ENCODE data around the gene ZDHHC13. TPM values are rescaled to one million over a fixed set of nuclear protein-coding genes. Genes with fewer than 3 reads are reported as not detected.

Gene ZDHHC13
- total and polyA plus RNA-seq, 9 of the 15 experiments (the other 6 are each of a cell fraction or from before 2014, with no cell fraction given), result 4.7 to 18.6 (median 10.0) TPM

DNA sequence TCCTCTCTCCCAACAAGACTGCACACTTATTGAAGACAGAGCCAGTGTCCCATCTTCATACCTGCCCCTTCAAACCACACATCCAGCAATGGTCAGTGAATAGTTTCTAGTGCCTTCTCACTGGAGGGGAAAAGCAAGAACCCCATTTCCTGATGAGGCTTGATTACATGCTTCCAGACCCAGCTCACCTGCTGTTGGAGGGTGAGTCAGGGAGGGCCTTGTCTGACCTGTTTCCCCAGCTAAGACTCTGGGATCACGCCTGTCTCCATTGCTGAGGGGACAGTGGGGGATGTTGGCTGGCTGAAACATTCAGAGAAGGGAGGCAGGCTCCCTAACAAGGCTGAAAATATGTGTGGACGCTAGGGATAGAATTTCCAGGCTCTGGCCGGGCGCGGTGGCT is 27.5 kb upstream of the ZDHHC13 start:
- Histone ChIP-seq H3K9me1 (ENCODE audit: control insufficient read depth, insufficient read depth, low read length) (no peaks in the 10 kb centered on the region), H3K27me3 (ENCODE audit: control insufficient read depth in 2 of 2, insufficient read depth in 2 of 2, low read length in 2 of 2) (peaks cover 0 to 13% of the 10 kb centered on the region in 2 experiments; a peak in 4 of 5 replicates), H3K9ac (ENCODE audit: insufficient read depth in 1 of 2, low read depth in 2 of 2, low read length in 2 of 2) (no peak overlapping the region), H3K27ac (ENCODE audit: extremely low read depth, low read depth, low read length) (no peak overlapping the region), H2AFZ (ENCODE audit: low read depth, low read length) (no peak overlapping the region), H4K20me1 (replicated peaks; ENCODE audit: control insufficient read depth, insufficient read depth, low read length) (no peaks in the 10 kb centered on the region), H3K79me2 (ENCODE audit: control insufficient read depth, insufficient read depth, low read length) (no peaks in the 10 kb centered on the region), H3K4me1 (replicated peaks in 1 of 2; ENCODE audit: control insufficient read depth in 2 of 2, insufficient read depth in 2 of 2, low read length in 2 of 2) (no peaks in the 10 kb centered on the region), H3K36me3 (ENCODE audit: control insufficient read depth, insufficient read depth, low read length) (no peaks in the 10 kb centered on the region), H3K4me3 (no peak overlapping the region), H3K9me3 (replicated peaks; ENCODE audit: control insufficient read depth, insufficient read depth, low read depth, low read length) (no peaks in the 10 kb centered on the region), H3K4me2 (ENCODE audit: insufficient read depth, low read length) (no peak overlapping the region)
- POLR2A ChIA-PET, result interaction anchor here (1.0 kb wide), 1 partner anchor 14 kb away, joined by 3 read pairs; no protein-coding TSS in a partner anchor
- WGBS (ENCODE audit: insufficient coverage, low coverage, missing lambda C conversion rate), result 12% methylated on average over 5 of the region's 5 CpGs
- in situ Hi-C loops (cut with MboI), result no loop called here
- CTCF ChIA-PET (ENCODE audit: low intra/inter-chr PET ratio), result interaction anchor here (0.6 kb wide), 1 partner anchor 245 kb away, joined by 3 read pairs; no protein-coding TSS in a partner anchor
- no peak for ATAC-seq
- no peak for FAIRE-seq
- BruUV-seq (replicated peaks), result no TSS peak
- intact Hi-C loops (cut with micrococcal nuclease), result no loop called here
- DNase-seq (ENCODE audit: extremely low read depth in 1 of 4, low spot score in 3 of 4), result no peak
- TF ChIP-seq, protein P1, sequence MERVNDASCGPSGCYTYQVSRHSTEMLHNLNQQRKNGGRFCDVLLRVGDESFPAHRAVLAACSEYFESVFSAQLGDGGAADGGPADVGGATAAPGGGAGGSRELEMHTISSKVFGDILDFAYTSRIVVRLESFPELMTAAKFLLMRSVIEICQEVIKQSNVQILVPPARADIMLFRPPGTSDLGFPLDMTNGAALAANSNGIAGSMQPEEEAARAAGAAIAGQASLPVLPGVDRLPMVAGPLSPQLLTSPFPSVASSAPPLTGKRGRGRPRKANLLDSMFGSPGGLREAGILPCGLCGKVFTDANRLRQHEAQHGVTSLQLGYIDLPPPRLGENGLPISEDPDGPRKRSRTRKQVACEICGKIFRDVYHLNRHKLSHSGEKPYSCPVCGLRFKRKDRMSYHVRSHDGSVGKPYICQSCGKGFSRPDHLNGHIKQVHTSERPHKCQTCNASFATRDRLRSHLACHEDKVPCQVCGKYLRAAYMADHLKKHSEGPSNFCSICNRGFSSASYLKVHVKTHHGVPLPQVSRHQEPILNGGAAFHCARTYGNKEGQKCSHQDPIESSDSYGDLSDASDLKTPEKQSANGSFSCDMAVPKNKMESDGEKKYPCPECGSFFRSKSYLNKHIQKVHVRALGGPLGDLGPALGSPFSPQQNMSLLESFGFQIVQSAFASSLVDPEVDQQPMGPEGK (CRISPR knock-in tag; IDR thresholded peaks at IDR 0.05; ENCODE audit: borderline replicate concordance), result no peak
- TF ChIP-seq, protein P2, sequence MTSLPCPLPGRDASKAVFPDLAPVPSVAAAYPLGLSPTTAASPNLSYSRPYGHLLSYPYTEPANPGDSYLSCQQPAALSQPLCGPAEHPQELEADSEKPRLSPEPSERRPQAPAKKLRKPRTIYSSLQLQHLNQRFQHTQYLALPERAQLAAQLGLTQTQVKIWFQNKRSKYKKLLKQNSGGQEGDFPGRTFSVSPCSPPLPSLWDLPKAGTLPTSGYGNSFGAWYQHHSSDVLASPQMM (CRISPR knock-in tag; IDR thresholded peaks at IDR 0.05), result no peak
- TF ChIP-seq, protein P3, sequence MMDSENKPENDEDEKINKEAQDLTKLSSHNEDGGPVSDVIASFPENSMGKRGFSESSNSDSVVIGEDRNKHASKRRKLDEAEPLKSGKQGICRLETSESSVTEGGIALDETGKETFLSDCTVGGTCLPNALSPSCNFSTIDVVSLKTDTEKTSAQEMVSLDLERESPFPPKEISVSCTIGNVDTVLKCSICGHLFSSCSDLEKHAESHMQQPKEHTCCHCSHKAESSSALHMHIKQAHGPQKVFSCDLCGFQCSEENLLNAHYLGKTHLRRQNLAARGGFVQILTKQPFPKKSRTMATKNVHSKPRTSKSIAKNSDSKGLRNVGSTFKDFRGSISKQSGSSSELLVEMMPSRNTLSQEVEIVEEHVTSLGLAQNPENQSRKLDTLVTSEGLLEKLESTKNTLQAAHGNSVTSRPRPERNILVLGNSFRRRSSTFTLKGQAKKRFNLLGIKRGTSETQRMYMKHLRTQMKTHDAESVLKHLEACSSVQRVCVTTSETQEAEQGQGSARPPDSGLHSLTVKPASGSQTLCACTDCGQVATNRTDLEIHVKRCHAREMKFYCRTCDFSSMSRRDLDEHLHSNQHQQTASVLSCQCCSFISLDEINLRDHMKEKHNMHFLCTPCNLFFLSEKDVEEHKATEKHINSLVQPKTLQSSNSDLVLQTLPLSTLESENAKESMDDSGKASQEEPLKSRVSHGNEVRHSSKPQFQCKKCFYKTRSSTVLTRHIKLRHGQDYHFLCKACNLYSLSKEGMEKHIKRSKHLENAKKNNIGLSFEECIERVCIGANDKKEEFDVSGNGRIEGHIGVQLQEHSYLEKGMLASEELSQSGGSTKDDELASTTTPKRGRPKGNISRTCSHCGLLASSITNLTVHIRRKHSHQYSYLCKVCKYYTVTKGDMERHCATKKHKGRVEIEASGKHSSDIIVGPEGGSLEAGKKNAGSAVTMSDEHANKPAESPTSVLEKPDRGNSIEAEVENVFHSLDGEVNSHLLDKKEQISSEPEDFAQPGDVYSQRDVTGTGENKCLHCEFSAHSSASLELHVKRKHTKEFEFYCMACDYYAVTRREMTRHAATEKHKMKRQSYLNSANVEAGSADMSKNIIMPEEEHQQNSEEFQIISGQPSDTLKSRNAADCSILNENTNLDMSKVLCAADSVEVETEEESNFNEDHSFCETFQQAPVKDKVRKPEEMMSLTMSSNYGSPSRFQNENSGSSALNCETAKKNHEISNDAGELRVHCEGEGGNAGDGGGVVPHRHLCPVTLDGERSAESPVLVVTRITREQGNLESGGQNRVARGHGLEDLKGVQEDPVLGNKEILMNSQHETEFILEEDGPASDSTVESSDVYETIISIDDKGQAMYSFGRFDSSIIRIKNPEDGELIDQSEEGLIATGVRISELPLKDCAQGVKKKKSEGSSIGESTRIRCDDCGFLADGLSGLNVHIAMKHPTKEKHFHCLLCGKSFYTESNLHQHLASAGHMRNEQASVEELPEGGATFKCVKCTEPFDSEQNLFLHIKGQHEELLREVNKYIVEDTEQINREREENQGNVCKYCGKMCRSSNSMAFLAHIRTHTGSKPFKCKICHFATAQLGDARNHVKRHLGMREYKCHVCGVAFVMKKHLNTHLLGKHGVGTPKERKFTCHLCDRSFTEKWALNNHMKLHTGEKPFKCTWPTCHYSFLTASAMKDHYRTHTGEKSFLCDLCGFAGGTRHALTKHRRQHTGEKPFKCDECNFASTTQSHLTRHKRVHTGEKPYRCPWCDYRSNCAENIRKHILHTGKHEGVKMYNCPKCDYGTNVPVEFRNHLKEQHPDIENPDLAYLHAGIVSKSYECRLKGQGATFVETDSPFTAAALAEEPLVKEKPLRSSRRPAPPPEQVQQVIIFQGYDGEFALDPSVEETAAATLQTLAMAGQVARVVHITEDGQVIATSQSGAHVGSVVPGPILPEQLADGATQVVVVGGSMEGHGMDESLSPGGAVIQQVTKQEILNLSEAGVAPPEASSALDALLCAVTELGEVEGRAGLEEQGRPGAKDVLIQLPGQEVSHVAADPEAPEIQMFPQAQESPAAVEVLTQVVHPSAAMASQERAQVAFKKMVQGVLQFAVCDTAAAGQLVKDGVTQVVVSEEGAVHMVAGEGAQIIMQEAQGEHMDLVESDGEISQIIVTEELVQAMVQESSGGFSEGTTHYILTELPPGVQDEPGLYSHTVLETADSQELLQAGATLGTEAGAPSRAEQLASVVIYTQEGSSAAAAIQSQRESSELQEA (IDR thresholded peaks at IDR 0.05; ENCODE audit: low read depth), result no peak
- no peak for TF ChIP-seq ZNF431 (CRISPR knock-in tag; IDR thresholded peaks at IDR 0.05)
- TF ChIP-seq FOXA1 (IDR thresholded peaks at IDR 0.05; ENCODE audit: borderline replicate concordance), result no peak
- TF ChIP-seq, protein P4, sequence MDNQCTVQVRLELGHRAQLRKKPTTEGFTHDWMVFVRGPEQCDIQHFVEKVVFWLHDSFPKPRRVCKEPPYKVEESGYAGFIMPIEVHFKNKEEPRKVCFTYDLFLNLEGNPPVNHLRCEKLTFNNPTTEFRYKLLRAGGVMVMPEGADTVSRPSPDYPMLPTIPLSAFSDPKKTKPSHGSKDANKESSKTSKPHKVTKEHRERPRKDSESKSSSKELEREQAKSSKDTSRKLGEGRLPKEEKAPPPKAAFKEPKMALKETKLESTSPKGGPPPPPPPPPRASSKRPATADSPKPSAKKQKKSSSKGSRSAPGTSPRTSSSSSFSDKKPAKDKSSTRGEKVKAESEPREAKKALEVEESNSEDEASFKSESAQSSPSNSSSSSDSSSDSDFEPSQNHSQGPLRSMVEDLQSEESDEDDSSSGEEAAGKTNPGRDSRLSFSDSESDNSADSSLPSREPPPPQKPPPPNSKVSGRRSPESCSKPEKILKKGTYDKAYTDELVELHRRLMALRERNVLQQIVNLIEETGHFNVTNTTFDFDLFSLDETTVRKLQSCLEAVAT (IDR thresholded peaks at IDR 0.05), result no peak
- no peak for TF ChIP-seq ZNF57 (CRISPR knock-in tag; IDR thresholded peaks at IDR 0.05)
- TF ChIP-seq, protein P5, sequence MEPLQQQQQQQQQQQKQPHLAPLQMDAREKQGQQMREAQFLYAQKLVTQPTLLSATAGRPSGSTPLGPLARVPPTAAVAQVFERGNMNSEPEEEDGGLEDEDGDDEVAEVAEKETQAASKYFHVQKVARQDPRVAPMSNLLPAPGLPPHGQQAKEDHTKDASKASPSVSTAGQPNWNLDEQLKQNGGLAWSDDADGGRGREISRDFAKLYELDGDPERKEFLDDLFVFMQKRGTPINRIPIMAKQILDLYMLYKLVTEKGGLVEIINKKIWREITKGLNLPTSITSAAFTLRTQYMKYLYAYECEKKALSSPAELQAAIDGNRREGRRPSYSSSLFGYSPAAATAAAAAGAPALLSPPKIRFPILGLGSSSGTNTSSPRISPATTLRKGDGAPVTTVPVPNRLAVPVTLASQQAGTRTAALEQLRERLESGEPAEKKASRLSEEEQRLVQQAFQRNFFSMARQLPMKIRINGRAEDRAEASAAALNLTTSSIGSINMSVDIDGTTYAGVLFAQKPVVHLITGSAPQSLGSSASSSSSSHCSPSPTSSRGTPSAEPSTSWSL (CRISPR knock-in tag; IDR thresholded peaks at IDR 0.05; ENCODE audit: borderline replicate concordance), result no peak

Data from K562 (cell line).